Measurements from ENCODE around the gene CTNNB1. TPM values are rescaled to one million over a fixed set of nuclear protein-coding genes. Genes with fewer than 3 reads are reported as not detected.
"Not testable (repeated sequence)": the region's sequence is repeated elsewhere in the genome, so short reads cannot be mapped to it uniquely, and the experiment has no call there.

Gene CTNNB1
- total RNA-seq, 1 experiment from 2014 or later: 747 TPM

GRCh38 chr3:41258239-41258800 is 59.0 kb downstream of the CTNNB1 start:
- no peak for DNase-seq (ENCODE audit: low read depth)

- peak; percentile 77 for DNase-seq (ENCODE audit: low read depth)
Observed at GRCh38 chr3:41259449-41260062, 60.3 kb downstream of the CTNNB1 start.

GRCh38 chr3:41260063-41260450 is 60.8 kb downstream of the CTNNB1 start:
- no peak for DNase-seq (ENCODE audit: low read depth)

- peak; percentile 91 for DNase-seq (ENCODE audit: low read depth)
Observed at GRCh38 chr3:41265011-41265545, 65.8 kb downstream of the CTNNB1 start.

GRCh38 chr3:41265823-41266273 is 66.5 kb downstream of the CTNNB1 start:
- DNase-seq (ENCODE audit: low read depth): peak; percentile 98

GRCh38 chr3:41267975-41268640 is 68.8 kb downstream of the CTNNB1 start:
- DNase-seq (ENCODE audit: low read depth): peak; percentile 98

GRCh38 chr3:41272667-41273066 is 73.4 kb downstream of the CTNNB1 start:
- DNase-seq (ENCODE audit: low read depth): no peak

- peak; percentile 68 for DNase-seq (ENCODE audit: low read depth)
Observed at GRCh38 chr3:41274944-41275668, 75.8 kb downstream of the CTNNB1 start.

- DNase-seq (ENCODE audit: low read depth): no peak
Observed at GRCh38 chr3:41276191-41276590, 76.9 kb downstream of the CTNNB1 start.

- DNase-seq (ENCODE audit: low read depth): no peak
Observed at GRCh38 chr3:41277790-41278465, 78.6 kb downstream of the CTNNB1 start.

GRCh38 chr3:41284934-41285333 is 85.6 kb downstream of the CTNNB1 start:
- DNase-seq (ENCODE audit: low read depth): not testable (repeated sequence)

- no peak for DNase-seq (ENCODE audit: low read depth)
Observed at GRCh38 chr3:41286305-41286704, 87.0 kb downstream of the CTNNB1 start.

- DNase-seq (ENCODE audit: low read depth): no peak
Observed at GRCh38 chr3:41288785-41289184, 89.5 kb downstream of the CTNNB1 start.

Data from RPMI7951 (cell line).